GM21723 (cell line): ENCODE measurements around the gene SAT2.
"Not testable (repeated sequence)": the region's sequence is repeated elsewhere in the genome, so short reads cannot be mapped to it uniquely, and the experiment has no call there.

Experiments used
- ATAC-seq: cut with Tn5 transposase; IDR thresholded peaks from one replicate; pipeline ENCODE4 v1.9.1; 2021; ENCODE audit warnings: mild to moderate bottlenecking, moderate library complexity; ENCODE audit not compliant: unreplicated experiment

SAT2 gene

GRCh38 chr17:7634384-7634783 is 6.8 kb upstream of the SAT2 start:
- no peak for ATAC-seq

- ATAC-seq, result no peak
These were observed 5.5 kb upstream of the SAT2 start for GRCh38 chr17:7633093-7633492.

GRCh38 chr17:7632492-7632894 is 4.9 kb upstream of the SAT2 start:
- no peak for ATAC-seq

GRCh38 chr17:7631398-7632380 is 4.1 kb upstream of the SAT2 start:
- ATAC-seq, result no peak

- ATAC-seq, result no peak
These were observed 2.4 kb upstream of the SAT2 start, which contains the start of gene SHBG for GRCh38 chr17:7629939-7630571. Gene SHBG (plus strand): TSS chr17:7630135. CDS start chr17:7630173, 38 bp downstream.

GRCh38 chr17:7626956-7627249 is 718 bp downstream of the SAT2 start:
- no peak for ATAC-seq

GRCh38 chr17:7626307-7626706 is 1.3 kb downstream of the SAT2 start:
- no peak for ATAC-seq

- ATAC-seq, result not testable (repeated sequence)
These were observed 1.9 kb downstream of the SAT2 start for GRCh38 chr17:7625749-7626148.

- ATAC-seq, result no peak
These were observed 4.0 kb downstream of the SAT2 start for GRCh38 chr17:7623661-7624060.

- no peak for ATAC-seq
These were observed 6.8 kb downstream of the SAT2 start for GRCh38 chr17:7620835-7621234.

- no peak for ATAC-seq
These were observed 9.0 kb downstream of the SAT2 start for GRCh38 chr17:7618608-7619007.

- no peak for ATAC-seq
These were observed 12.3 kb downstream of the SAT2 start for GRCh38 chr17:7615265-7615747.

GRCh38 chr17:7614425-7615264 is 13.0 kb downstream of the SAT2 start, which contains the start of gene FXR2:
Gene FXR2 (minus strand): TSS chr17:7614897. CDS start chr17:7614532, 365 bp downstream.
- peak; percentile 81 for ATAC-seq

GRCh38 chr17:7613769-7614424 is 13.7 kb downstream of the SAT2 start:
- no peak for ATAC-seq

GRCh38 chr17:7612294-7612640 is 15.4 kb downstream of the SAT2 start:
- no peak for ATAC-seq

GRCh38 chr17:7611635-7612293 is 15.9 kb downstream of the SAT2 start:
- ATAC-seq, result no peak

GRCh38 chr17:7610641-7611040 is 17.0 kb downstream of the SAT2 start:
- ATAC-seq, result no peak

GRCh38 chr17:7606280-7606679 is 21.3 kb downstream of the SAT2 start:
- no peak for ATAC-seq

- ATAC-seq, result not testable (repeated sequence)
These were observed 30.1 kb downstream of the SAT2 start for GRCh38 chr17:7597561-7597960.

GRCh38 chr17:7593296-7593695 is 34.3 kb downstream of the SAT2 start:
- no peak for ATAC-seq
